Transverse colon (tissue), 4 donors: Measurements from ENCODE around the gene PSORS1C2. TPM values are rescaled to one million over a fixed set of nuclear protein-coding genes. Genes with fewer than 3 reads are reported as not detected.

Experiments
- DNase-seq: peaks from one replicate; pipeline ENCODE4 v3.0.0-alpha.2; 2019
- H3K27ac ChIP-seq, 4 donors: fragments of 200-600 bp; sonication (generic); 2 replicates each; pipeline ENCODE4 v1.5.1; 2016 to 2018; ENCODE audit warnings: inconsistent platforms in 4 of 4
- H3K27me3 ChIP-seq: fragments of 200-600 bp; sonication (generic); 2 replicates; pipeline ENCODE4 v1.5.1; 2017; ENCODE audit warnings: inconsistent platforms
- H3K36me3 ChIP-seq, 4 donors: fragments of 200-600 bp; sonication (generic); 2 replicates each; pipeline ENCODE4 v1.5.1; 2017 to 2019; ENCODE audit warnings: inconsistent platforms in 4 of 4
- H3K4me1 ChIP-seq, 4 donors: fragments of 200-600 bp; sonication (generic); 2 replicates each; pipeline ENCODE4 v1.5.1; 2017 to 2020; ENCODE audit warnings: inconsistent platforms in 4 of 4
- H3K4me3 ChIP-seq, 4 donors: fragments of 200-600 bp; sonication (generic); 1 replicate in 1 of 4; 2 replicates in 3 of 4; pipeline versions ENCODE4 v1.5.1 to v1.6.1; 2017 to 2019; ENCODE audit warnings: inconsistent platforms in 4 of 4
- H3K9me3 ChIP-seq, 2 donors: fragments of 200-600 bp; sonication (generic); 2 replicates each; pipeline ENCODE4 v1.5.1; 2017 to 2019; ENCODE audit warnings: inconsistent platforms in 2 of 2
- EP300 ChIP-seq: sonication (generic); formaldehyde crosslinking; IDR thresholded peaks from one replicate; pipeline ENCODE4 v1.6.1; 2017; ENCODE audit warnings: antibody characterized with exemption, low read depth
- POLR2A ChIP-seq: fragments of 450-650 bp; IDR thresholded peaks from one replicate; pipeline ENCODE4 v1.6.1; 2016; ENCODE audit warnings: antibody characterized with exemption, mild to moderate bottlenecking, moderate library complexity
- POLR2AphosphoS5 ChIP-seq, 3 donors: sonication (generic); formaldehyde crosslinking; IDR thresholded peaks; one replicate each; pipeline ENCODE4 v1.6.1; 2016; ENCODE audit warnings: antibody characterized with exemption in 3 of 3
- WGBS, 2 donors: methylation state at CpG; one replicate each; pipeline ENCODE4 v1.1.5; 2018; ENCODE audit warnings: low coverage in 1 of 2; 5-methylcytosine and 5-hydroxymethylcytosine counted together
- in situ Hi-C, 4 donors: fragments of 200-750 bp; cut with MboI; loops; one replicate each; pipeline versions ENCODE4 v1.15.0 to v1.15.1; 2017; ENCODE audit warnings: low sequenced_read_pairs in 3 of 4, low pct_ligation_motif_present in 1 of 4, low pct_unique_long_range_greater_than_20kb in 1 of 4
- intact Hi-C: fragments of 100-400 bp; cut with DNase I; formaldehyde crosslinking; loops from one replicate; pipeline ENCODE4 v1.15.1; 2023; ENCODE audit warnings: low total_unique reads
- total RNA-seq, 4 donors: library from RNA; depleted of rRNA; stranded (reverse); fragments of >200 nt; gene quantifications; one replicate each; pipeline ENCODE4 v1.1.0, GENCODE V29; 2016
- TF ChIP-seq, protein P1 (sequence below), 5 experiments: fragments of 200-600 bp in 3 of 5; fragments of 450-650 bp in 2 of 5; sonication (generic) in 3 of 5; IDR thresholded peaks; 1 replicate in 2 of 5; 2 replicates in 3 of 5; pipeline ENCODE4 v1.5.1; 2016 to 2017; ENCODE audit warnings: antibody characterized with exemption in 5 of 5, inconsistent platforms in 3 of 5, mild to moderate bottlenecking in 2 of 5, moderate library complexity in 1 of 5

The PSORS1C2 gene
- total RNA-seq, 4 donors from 2014 or later: not detected

DNA sequence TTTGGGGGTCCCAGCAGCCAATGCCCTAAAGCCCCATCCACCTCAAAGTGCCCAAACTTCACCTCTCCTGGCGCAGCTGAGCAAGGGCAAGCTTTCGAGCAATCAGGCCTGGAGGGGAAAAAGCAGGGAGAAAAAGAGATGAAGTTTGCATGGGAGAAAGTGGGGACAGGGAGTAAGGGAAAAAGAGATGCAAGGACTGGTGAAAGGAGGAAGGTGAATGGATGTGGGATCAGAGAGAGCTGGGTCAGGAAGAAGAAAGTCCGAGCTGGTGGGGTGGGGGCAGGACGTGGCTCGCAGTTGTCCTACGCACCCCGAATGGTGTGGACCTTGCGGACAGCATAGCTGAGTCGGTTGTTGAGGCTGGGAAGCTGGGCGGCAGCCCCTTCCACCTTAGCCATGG lies 6.5 kb upstream of the PSORS1C2 start:
- peaks cover 0 to 26% (median 20%) of the 10 kb centered on the region in 4 donors for H3K4me1 ChIP-seq
- in situ Hi-C loops (no loop called here), intact Hi-C loops (no loop called here)
- 87 to 100% methylated on average over 3 to 10 of the region's 10 CpGs for WGBS, 2 donors
- no peaks in the 10 kb centered on the region for H3K36me3 ChIP-seq
- no peak for DNase-seq
- peak overlapping the region in 1 of 4 donors; percentile 26 for H3K4me3 ChIP-seq
- H3K27ac ChIP-seq: peak overlapping the region; percentile 82 to 91 (median 85)
- H3K27me3 ChIP-seq: no peaks in the 10 kb centered on the region
- H3K9me3 ChIP-seq: no peaks in the 10 kb centered on the region
- TF ChIP-seq, protein P1, sequence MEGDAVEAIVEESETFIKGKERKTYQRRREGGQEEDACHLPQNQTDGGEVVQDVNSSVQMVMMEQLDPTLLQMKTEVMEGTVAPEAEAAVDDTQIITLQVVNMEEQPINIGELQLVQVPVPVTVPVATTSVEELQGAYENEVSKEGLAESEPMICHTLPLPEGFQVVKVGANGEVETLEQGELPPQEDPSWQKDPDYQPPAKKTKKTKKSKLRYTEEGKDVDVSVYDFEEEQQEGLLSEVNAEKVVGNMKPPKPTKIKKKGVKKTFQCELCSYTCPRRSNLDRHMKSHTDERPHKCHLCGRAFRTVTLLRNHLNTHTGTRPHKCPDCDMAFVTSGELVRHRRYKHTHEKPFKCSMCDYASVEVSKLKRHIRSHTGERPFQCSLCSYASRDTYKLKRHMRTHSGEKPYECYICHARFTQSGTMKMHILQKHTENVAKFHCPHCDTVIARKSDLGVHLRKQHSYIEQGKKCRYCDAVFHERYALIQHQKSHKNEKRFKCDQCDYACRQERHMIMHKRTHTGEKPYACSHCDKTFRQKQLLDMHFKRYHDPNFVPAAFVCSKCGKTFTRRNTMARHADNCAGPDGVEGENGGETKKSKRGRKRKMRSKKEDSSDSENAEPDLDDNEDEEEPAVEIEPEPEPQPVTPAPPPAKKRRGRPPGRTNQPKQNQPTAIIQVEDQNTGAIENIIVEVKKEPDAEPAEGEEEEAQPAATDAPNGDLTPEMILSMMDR (IDR thresholded peaks at IDR 0.05): no peak
- TF ChIP-seq POLR2A (no peak), POLR2AphosphoS5 (IDR thresholded peaks at IDR 0.05) (no peak)

DNA sequence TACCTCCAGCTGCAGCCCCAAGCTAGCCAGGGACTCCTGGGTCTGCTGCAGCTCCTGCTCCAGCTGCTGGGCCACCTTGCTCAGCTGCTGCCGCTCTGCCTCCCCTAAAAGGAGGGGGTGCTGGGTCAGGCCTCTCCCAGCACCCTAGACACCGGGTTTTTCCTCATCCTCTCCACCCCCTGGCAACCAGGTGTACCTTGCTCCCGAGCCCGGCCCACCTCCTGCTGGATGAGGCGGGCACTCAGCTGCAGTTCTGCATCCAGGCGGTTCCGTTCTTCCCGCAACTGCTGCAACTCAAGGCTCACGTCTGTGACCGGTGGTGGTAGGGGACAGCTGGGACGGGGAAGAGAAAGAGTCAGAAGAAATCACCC lies 6.1 kb upstream of the PSORS1C2 start:
- DNase-seq: peak; percentile 69
- WGBS, 2 donors: 38% methylated on average over 11 of the region's 11 CpGs; no CpG with 5 or more reads in 1 of the 2 donors

DNA sequence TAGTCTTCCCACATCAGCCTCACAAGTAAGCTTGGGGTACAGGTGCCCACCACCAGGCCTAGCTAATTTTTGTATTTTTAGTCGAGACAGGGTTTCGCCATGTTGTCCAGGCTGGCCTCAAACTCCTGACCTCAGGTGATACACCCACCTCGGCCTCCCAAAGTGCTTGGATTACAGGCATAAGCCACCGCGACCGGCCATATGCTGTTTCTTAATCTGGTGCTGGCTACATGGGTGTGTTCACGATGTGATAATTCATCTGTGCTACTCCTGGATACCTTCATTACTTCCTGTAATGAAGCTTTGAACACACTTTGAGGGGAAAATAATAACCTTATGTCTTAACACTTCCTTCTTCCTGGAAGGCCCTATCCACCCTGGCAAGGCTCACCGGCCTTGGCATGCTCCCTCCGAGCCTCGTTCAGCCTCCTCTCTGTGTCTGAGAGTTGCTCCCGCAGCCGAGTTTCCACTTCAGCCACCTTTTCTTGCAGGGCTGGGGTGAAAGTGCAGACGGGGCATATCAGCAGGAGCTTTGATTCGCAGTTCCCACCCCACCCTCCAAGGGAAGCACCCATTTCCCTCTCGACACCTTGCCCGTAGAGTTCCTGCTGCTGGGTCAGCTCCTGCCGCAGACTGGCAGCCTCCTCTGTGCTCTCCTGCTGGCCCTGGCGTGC lies 5.6 kb upstream of the PSORS1C2 start:
- Histone ChIP-seq H3K4me3 (peak overlapping the region in 2 of 4 donors; percentile 10 to 26), H3K9me3 (no peaks in the 10 kb centered on the region), H3K36me3 (no peaks in the 10 kb centered on the region), H3K27ac (peak overlapping the region; percentile 82 to 91 (median 85)), H3K27me3 (no peaks in the 10 kb centered on the region), H3K4me1 (peaks cover 0 to 26% (median 20%) of the 10 kb centered on the region in 4 donors)
- in situ Hi-C loops: no loop called here
- 61 to 67% methylated on average over 3 to 18 of the region's 18 CpGs for WGBS, 2 donors
- peak in 1 of 3 donors; percentile 34 for TF ChIP-seq POLR2AphosphoS5 (IDR thresholded peaks at IDR 0.05)
- TF ChIP-seq EP300: no peak
- TF ChIP-seq, protein P1 (IDR thresholded peaks at IDR 0.05): no peak
- TF ChIP-seq POLR2A: peak; percentile 62
- intact Hi-C loops: no loop called here
- DNase-seq: peak; percentile 75

More for the DNA sequence above, 6.1 kb upstream of the PSORS1C2 start:
- Histone ChIP-seq H3K4me3 (peak overlapping the region in 2 of 4 donors; percentile 10 to 26), H3K27ac (peak overlapping the region; percentile 82 to 91 (median 85)), H3K27me3 (no peaks in the 10 kb centered on the region), H3K36me3 (no peaks in the 10 kb centered on the region), H3K4me1 (peaks cover 0 to 26% (median 20%) of the 10 kb centered on the region in 4 donors), H3K9me3 (no peaks in the 10 kb centered on the region)
- in situ Hi-C loops: no loop called here
- peak in 1 of 3 donors; percentile 12 for TF ChIP-seq POLR2AphosphoS5 (IDR thresholded peaks at IDR 0.05)
- TF ChIP-seq, protein P1 (IDR thresholded peaks at IDR 0.05): peak in 1 of 5 experiments; percentile 32
- peak; percentile 32 for TF ChIP-seq POLR2A
- TF ChIP-seq EP300: no peak
- intact Hi-C loops: no loop called here

DNA sequence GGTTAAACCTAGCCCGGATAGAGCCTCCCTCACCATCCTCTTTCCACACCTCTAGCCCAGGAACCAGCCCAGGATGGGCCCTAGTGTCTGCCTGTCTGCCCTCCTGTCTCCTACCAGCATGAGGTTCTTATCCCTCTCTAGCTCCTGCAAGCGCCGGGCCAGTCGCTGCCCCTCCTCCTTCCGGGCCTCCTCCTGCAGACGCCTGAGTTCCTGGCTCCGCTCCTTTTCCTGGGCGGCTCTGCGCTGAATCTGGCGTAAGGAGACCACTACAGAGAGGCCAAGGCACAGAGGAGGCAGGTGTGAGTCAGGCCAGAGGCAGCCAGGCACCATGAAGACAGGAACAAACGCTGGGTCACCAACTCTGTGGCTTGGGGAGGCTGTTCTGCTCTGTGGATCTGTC lies 4.3 kb upstream of the PSORS1C2 start:
- Histone ChIP-seq H3K9me3 (no peaks in the 10 kb centered on the region), H3K4me3 (no peak overlapping the region), H3K36me3 (no peaks in the 10 kb centered on the region), H3K27me3 (no peaks in the 10 kb centered on the region), H3K4me1 (peaks cover 0 to 26% (median 20%) of the 10 kb centered on the region in 4 donors), H3K27ac (peak overlapping the region; percentile 82 to 91 (median 85))
- intact Hi-C loops: no loop called here
- TF ChIP-seq EP300 (no peak), POLR2AphosphoS5 (IDR thresholded peaks at IDR 0.05) (no peak), POLR2A (no peak)
- TF ChIP-seq, protein P1 (IDR thresholded peaks at IDR 0.05): no peak
- DNase-seq: no peak
- 69% methylated on average over 11 of the region's 11 CpGs; no CpG with 5 or more reads in 1 of the 2 donors for WGBS, 2 donors
- in situ Hi-C loops: no loop called here
